Esophagus squamous epithelium (tissue), 5 donors: ENCODE results near the gene DLG3. TPM values are rescaled to one million over a fixed set of nuclear protein-coding genes. Genes with fewer than 3 reads are reported as not detected.

Source experiments
- DNase-seq: peaks from one replicate; lab custom pipeline; 2025; lab: John Stamatoyannopoulos, UW
- H3K27ac ChIP-seq, 4 donors: fragments of 200-600 bp; sonication (generic); one replicate each; pipeline ENCODE4 v1.5.1; 2016 to 2019; ENCODE audit warnings: mild to moderate bottlenecking in 1 of 4
- H3K27me3 ChIP-seq, 4 donors: fragments of 200-600 bp; sonication (generic); 1 replicate in 3 of 4; 2 replicates in 1 of 4; pipeline versions ENCODE4 v1.5.1 to v1.6.0; 2017 to 2021; ENCODE audit warnings: antibody characterized with exemption in 1 of 4
- H3K36me3 ChIP-seq, 3 donors: fragments of 200-600 bp; sonication (generic); one replicate each; pipeline ENCODE4 v1.5.1; 2016 to 2019
- H3K4me1 ChIP-seq, 3 donors: fragments of 200-600 bp; sonication (generic); one replicate each; pipeline ENCODE4 v1.5.1; 2017 to 2019
- H3K4me3 ChIP-seq, 4 donors: fragments of 200-600 bp; sonication (generic); 1 replicate in 3 of 4; 2 replicates in 1 of 4; pipeline ENCODE4 v1.5.1; 2016 to 2019; ENCODE audit warnings: mild to moderate bottlenecking in 2 of 4, moderate library complexity in 1 of 4
- H3K9me3 ChIP-seq, 3 donors: fragments of 200-600 bp; sonication (generic); one replicate each; pipeline ENCODE4 v1.5.1; 2016 to 2019
- POLR2A ChIP-seq, 4 donors: fragments of 450-650 bp; IDR thresholded peaks; one replicate each; pipeline ENCODE4 v1.6.1; 2017; ENCODE audit warnings: antibody characterized with exemption in 4 of 4, mild to moderate bottlenecking in 4 of 4, moderate library complexity in 3 of 4
- WGBS, 2 donors: methylation state at CpG; one replicate each; pipeline ENCODE4 v1.1.5; 2018; 5-methylcytosine and 5-hydroxymethylcytosine counted together
- intact Hi-C: fragments of 100-400 bp; cut with DNase I; formaldehyde crosslinking; loops from one replicate; pipeline ENCODE4 v1.15.0; 2022
- total RNA-seq, 4 donors: library from RNA; depleted of rRNA; stranded (reverse); fragments of >200 nt; gene quantifications; one replicate each; pipeline ENCODE4 v1.1.0, GENCODE V29; 2016
- TF ChIP-seq, protein P1 (sequence below), 6 experiments: fragments of 450-650 bp in 4 of 6; fragments of 200-600 bp in 2 of 6; sonication (generic) in 2 of 6; IDR thresholded peaks; one replicate each; pipeline ENCODE4 v1.5.1; 2016 to 2019; ENCODE audit warnings: antibody characterized with exemption in 6 of 6, mild to moderate bottlenecking in 4 of 6, moderate library complexity in 4 of 6
- donor health status: DM: yes; HTN: yes; CAD: no.

DLG3 gene
- total RNA-seq, 4 donors from 2014 or later = 20.8 to 36.7 (median 28.3) TPM

DNA sequence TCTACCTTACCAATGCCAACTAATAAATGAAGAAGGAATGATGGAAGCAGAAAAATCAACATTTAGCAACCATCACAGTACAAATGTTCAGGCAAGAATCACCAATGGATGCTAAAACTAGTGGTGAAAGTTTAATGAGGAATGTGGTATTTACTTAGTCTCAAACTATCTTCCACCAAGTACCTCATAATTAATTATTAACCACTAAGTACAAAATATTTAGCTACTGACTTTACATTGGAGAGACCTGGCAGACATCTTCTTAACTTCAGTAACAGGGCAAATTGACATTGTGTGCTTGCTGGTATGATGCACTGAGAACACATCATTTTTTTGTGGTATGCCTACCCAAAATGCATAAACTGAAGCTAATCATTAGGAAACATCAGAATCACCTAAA lies 82.4 kb downstream of the DLG3 start:
- H3K9me3 ChIP-seq = no peaks in the 10 kb centered on the region
- H3K27me3 ChIP-seq = no peaks in the 10 kb centered on the region
- no peaks in the 10 kb centered on the region for H3K36me3 ChIP-seq
- TF ChIP-seq, protein P1, sequence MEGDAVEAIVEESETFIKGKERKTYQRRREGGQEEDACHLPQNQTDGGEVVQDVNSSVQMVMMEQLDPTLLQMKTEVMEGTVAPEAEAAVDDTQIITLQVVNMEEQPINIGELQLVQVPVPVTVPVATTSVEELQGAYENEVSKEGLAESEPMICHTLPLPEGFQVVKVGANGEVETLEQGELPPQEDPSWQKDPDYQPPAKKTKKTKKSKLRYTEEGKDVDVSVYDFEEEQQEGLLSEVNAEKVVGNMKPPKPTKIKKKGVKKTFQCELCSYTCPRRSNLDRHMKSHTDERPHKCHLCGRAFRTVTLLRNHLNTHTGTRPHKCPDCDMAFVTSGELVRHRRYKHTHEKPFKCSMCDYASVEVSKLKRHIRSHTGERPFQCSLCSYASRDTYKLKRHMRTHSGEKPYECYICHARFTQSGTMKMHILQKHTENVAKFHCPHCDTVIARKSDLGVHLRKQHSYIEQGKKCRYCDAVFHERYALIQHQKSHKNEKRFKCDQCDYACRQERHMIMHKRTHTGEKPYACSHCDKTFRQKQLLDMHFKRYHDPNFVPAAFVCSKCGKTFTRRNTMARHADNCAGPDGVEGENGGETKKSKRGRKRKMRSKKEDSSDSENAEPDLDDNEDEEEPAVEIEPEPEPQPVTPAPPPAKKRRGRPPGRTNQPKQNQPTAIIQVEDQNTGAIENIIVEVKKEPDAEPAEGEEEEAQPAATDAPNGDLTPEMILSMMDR (IDR thresholded peaks at IDR 0.05) = no peak
- TF ChIP-seq POLR2A (IDR thresholded peaks at IDR 0.05) = no peak
- no peak overlapping the region for H3K4me3 ChIP-seq
- intact Hi-C loops = no loop called here
- no peak overlapping the region for H3K27ac ChIP-seq
- no peaks in the 10 kb centered on the region for H3K4me1 ChIP-seq
- DNase-seq = no peak

DNA sequence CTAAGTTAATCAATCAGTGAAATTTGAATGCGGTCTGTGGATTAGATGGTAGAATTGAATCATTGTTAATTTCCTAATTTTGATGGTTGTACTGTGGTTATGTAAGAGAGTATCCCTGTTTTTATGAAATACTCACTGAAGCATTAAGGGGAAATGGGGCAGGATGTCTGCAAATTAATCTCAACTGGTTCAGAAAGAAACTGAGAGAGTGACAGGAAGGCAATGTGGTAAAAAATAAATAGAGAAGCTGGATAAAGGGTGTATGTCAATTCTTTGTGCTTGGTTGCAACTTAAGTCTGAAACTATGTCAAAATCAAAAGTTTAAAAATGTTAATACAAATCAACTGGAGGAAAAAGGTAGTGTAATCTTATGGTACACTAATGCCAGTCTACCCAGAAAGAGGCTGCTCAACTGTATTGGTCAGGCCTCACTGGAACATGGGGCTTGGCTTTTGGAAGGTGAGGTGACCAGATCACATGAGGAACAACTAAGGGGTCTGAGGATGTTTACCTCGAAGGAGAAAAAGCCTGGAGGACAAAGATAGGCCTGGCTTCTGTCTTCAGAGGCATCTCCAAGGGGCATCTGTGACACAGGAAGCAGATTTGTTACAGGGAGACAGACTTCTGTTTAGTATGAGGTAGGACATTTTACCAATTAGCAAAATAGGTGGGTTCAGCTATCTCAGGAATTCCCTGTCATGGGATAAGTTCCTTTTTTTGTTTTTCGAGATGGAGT lies 83.1 kb downstream of the DLG3 start:
- H3K27ac ChIP-seq = no peak overlapping the region
- no peak overlapping the region for H3K4me3 ChIP-seq
- intact Hi-C loops = no loop called here
- WGBS, 2 donors = 55 to 56% methylated on average over 3 of the region's 3 CpGs
- no peaks in the 10 kb centered on the region for H3K9me3 ChIP-seq
- TF ChIP-seq, protein P1 (IDR thresholded peaks at IDR 0.05) = no peak
- no peak for TF ChIP-seq POLR2A (IDR thresholded peaks at IDR 0.05)
- H3K36me3 ChIP-seq = no peaks in the 10 kb centered on the region
- H3K27me3 ChIP-seq = no peaks in the 10 kb centered on the region
- DNase-seq = no peak
- H3K4me1 ChIP-seq = no peaks in the 10 kb centered on the region

DNA sequence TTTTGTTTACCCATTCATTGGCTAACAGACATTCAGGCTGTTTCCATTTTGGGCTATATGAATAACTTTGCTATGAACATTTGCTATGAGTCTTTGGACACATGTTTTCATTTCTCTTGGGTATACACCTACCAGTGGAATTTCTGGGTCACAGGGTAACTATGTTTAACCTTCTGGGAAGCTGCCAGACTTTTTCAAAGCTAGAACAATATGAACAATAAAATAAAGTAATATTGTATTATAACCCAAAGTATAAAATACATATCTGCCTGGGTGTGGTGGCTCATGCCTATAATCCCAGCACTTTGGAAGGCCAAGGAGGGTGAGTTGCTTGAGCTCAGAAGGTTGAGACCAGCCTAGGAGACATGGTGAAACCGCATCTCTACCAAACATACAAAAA lies 90.6 kb downstream of the DLG3 start:
- 58 to 71% methylated on average over 1 of the region's 1 CpG for WGBS, 2 donors
- no peak overlapping the region for H3K27ac ChIP-seq
- H3K36me3 ChIP-seq = no peaks in the 10 kb centered on the region
- intact Hi-C loops = no loop called here
- TF ChIP-seq, protein P1 (IDR thresholded peaks at IDR 0.05) = no peak
- no peak for TF ChIP-seq POLR2A (IDR thresholded peaks at IDR 0.05)
- no peak overlapping the region for H3K4me3 ChIP-seq
- DNase-seq = no peak
- no peaks in the 10 kb centered on the region for H3K27me3 ChIP-seq
- H3K9me3 ChIP-seq = no peaks in the 10 kb centered on the region
- H3K4me1 ChIP-seq = no peaks in the 10 kb centered on the region

DNA sequence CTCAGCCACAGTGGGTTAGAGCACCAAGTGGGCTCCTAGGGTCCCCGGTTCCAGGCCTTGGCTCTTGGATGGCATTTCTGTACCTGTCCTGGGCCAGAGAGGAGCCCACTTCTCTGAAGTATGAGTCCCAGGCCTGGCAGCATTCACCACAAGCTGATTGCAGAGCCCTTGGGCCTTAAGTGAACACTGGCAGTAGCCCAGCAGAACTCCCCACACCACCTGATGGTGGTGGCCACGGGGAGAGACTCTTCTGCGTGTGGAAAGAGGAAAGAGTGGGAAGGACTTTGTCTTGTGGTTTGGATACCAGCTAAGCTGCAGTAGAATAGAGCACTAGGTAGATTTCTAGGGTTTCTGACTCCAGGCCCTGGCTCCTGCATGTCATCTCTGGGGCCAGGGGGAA lies 104.8 kb downstream of the DLG3 start:
- Histone ChIP-seq H3K4me3 (no peak overlapping the region), H3K4me1 (no peaks in the 10 kb centered on the region), H3K9me3 (no peaks in the 10 kb centered on the region), H3K27ac (no peak overlapping the region), H3K27me3 (no peaks in the 10 kb centered on the region), H3K36me3 (no peaks in the 10 kb centered on the region)
- TF ChIP-seq, protein P1 (IDR thresholded peaks at IDR 0.05) = no peak
- TF ChIP-seq POLR2A (IDR thresholded peaks at IDR 0.05) = no peak
- no peak for DNase-seq
- intact Hi-C loops = no loop called here
- WGBS, 2 donors = 86 to 90% methylated on average over 2 to 3 of the region's 3 CpGs

DNA sequence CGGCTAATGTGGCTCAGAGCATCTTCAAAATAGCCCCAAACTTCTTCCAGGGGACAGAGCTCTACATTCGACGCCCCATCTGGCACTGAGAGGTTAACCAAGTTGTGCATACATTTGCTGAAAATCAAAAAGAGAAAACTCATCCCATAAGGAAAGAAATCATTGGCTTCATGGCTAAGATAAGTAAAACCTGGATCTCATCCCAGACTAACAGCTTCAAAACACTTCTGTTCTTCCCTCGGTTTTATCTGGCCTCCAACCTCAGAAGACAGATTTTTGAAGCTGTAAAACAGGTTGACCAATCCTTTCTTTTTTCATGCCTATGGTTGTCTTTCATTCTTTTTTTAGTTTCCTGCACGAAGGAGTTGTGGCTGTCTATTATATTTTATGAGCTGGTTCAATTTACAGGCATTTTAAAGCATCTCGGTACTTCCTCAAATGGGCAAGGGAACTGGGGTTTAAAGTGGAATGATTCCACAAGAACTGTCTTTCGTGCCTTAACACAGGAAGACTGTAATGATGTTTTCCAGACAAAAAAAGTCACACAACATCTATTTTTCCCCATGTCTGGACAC lies 107.6 kb downstream of the DLG3 start:
- H3K36me3 ChIP-seq = no peaks in the 10 kb centered on the region
- no peaks in the 10 kb centered on the region for H3K4me1 ChIP-seq
- WGBS, 2 donors = 39 to 42% methylated on average over 6 to 7 of the region's 7 CpGs
- intact Hi-C loops = loop anchor here (10.0 kb wide), 1 partner anchor 97 kb away; no protein-coding TSS in a partner anchor
- no peak for DNase-seq
- TF ChIP-seq POLR2A (IDR thresholded peaks at IDR 0.05) = no peak
- TF ChIP-seq, protein P1 (IDR thresholded peaks at IDR 0.05) = no peak
- no peaks in the 10 kb centered on the region for H3K27me3 ChIP-seq
- H3K27ac ChIP-seq = no peak overlapping the region
- no peak overlapping the region for H3K4me3 ChIP-seq
- H3K9me3 ChIP-seq = no peaks in the 10 kb centered on the region
